ENCODE measurements around the gene RPN1. TPM values are rescaled to one million over a fixed set of nuclear protein-coding genes. Genes with fewer than 3 reads are reported as not detected.

The RPN1 gene
- total RNA-seq, 1 experiment from 2014 or later, result 185 TPM

GRCh38 chr3:128674161-128674784, 23.7 kb upstream of the RPN1 start:
- ChIA-PET CTCF (interaction anchor here (0.6 kb wide), 1 partner anchor 352 kb away, joined by 4 read pairs; no protein-coding TSS in a partner anchor), POLR2A (ENCODE audit: unreplicated experiment) (no interaction called here)
- no peaks in the 10 kb centered on the region for H3K9me2 ChIP-seq (ENCODE audit: insufficient read depth)
- no peak overlapping the region for H3K27ac ChIP-seq
- DNase-seq, result no peak
- H3K4me3 ChIP-seq, result no peak overlapping the region
- H3K27me3 ChIP-seq (ENCODE audit: insufficient read depth, low read depth), result no peaks in the 10 kb centered on the region
- TF ChIP-seq EZH2 (IDR thresholded peaks at IDR 0.05; ENCODE audit: low read depth), result no peak
- TF ChIP-seq, protein P1, sequence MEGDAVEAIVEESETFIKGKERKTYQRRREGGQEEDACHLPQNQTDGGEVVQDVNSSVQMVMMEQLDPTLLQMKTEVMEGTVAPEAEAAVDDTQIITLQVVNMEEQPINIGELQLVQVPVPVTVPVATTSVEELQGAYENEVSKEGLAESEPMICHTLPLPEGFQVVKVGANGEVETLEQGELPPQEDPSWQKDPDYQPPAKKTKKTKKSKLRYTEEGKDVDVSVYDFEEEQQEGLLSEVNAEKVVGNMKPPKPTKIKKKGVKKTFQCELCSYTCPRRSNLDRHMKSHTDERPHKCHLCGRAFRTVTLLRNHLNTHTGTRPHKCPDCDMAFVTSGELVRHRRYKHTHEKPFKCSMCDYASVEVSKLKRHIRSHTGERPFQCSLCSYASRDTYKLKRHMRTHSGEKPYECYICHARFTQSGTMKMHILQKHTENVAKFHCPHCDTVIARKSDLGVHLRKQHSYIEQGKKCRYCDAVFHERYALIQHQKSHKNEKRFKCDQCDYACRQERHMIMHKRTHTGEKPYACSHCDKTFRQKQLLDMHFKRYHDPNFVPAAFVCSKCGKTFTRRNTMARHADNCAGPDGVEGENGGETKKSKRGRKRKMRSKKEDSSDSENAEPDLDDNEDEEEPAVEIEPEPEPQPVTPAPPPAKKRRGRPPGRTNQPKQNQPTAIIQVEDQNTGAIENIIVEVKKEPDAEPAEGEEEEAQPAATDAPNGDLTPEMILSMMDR (conservative IDR thresholded peaks at IDR 0.05), result no peak
- intact Hi-C loops (cut with micrococcal nuclease; ENCODE audit: unreplicated experiment), result no loop called here
- no peaks in the 10 kb centered on the region for H3K36me3 ChIP-seq (ENCODE audit: low read depth)
- no peak overlapping the region for H2AFZ ChIP-seq
- no peaks in the 10 kb centered on the region for H3K9me3 ChIP-seq (ENCODE audit: insufficient read depth, low read depth)
- H3K4me2 ChIP-seq, result no peak overlapping the region
- no peaks in the 10 kb centered on the region for H3K79me2 ChIP-seq (ENCODE audit: low read depth)
- BruUV-seq (replicated peaks), result no TSS peak
- no peaks in the 10 kb centered on the region for H4K20me1 ChIP-seq (ENCODE audit: insufficient read depth)
- peaks cover 9% of the 10 kb centered on the region for H3F3A ChIP-seq (ENCODE audit: insufficient read depth, low read depth)
- H3K4me1 ChIP-seq (replicated peaks; ENCODE audit: insufficient read depth), result no peaks in the 10 kb centered on the region

- H2AFZ ChIP-seq, result no peak overlapping the region
- peaks cover 7% of the 10 kb centered on the region; the same call in 1 of the 2 replicates for H3F3A ChIP-seq (ENCODE audit: insufficient read depth, low read depth)
- no peaks in the 10 kb centered on the region for H3K79me2 ChIP-seq (ENCODE audit: low read depth)
- no peaks in the 10 kb centered on the region for H3K27me3 ChIP-seq (ENCODE audit: insufficient read depth, low read depth)
- intact Hi-C loops (cut with micrococcal nuclease; ENCODE audit: unreplicated experiment), result no loop called here
- CTCF ChIA-PET, result no interaction called here
- H3K27ac ChIP-seq, result no peak overlapping the region
- POLR2A ChIA-PET (ENCODE audit: unreplicated experiment), result no interaction called here
- BruUV-seq (replicated peaks), result no TSS peak
- no peaks in the 10 kb centered on the region for H4K20me1 ChIP-seq (ENCODE audit: insufficient read depth)
- DNase-seq, result no peak
- H3K9me2 ChIP-seq (ENCODE audit: insufficient read depth), result no peaks in the 10 kb centered on the region
- H3K36me3 ChIP-seq (ENCODE audit: low read depth), result no peaks in the 10 kb centered on the region
- H3K4me1 ChIP-seq (replicated peaks; ENCODE audit: insufficient read depth), result no peaks in the 10 kb centered on the region
- no peak overlapping the region for H3K4me3 ChIP-seq
- TF ChIP-seq EZH2 (IDR thresholded peaks at IDR 0.05; ENCODE audit: low read depth), result no peak
- TF ChIP-seq, protein P1 (conservative IDR thresholded peaks at IDR 0.05), result no peak
- no peak overlapping the region for H3K4me2 ChIP-seq
- no peaks in the 10 kb centered on the region for H3K9me3 ChIP-seq (ENCODE audit: insufficient read depth, low read depth)
These were observed 17.0 kb upstream of the RPN1 start for GRCh38 chr3:128667641-128668040.

GRCh38 chr3:128665362-128666021, 14.9 kb upstream of the RPN1 start:
- CTCF ChIA-PET, result interaction anchor here (0.7 to 1.3 kb wide), 2 partner anchors 129 to 304 kb away, joined by 4 to 15 read pairs; no protein-coding TSS in a partner anchor
- H2AFZ ChIP-seq, result no peak overlapping the region; the same call in 1 of the 2 replicates
- POLR2A ChIA-PET (ENCODE audit: unreplicated experiment), result no interaction called here
- H3F3A ChIP-seq (ENCODE audit: insufficient read depth, low read depth), result peaks cover 7% of the 10 kb centered on the region; the same call in 1 of the 2 replicates
- no peaks in the 10 kb centered on the region for H4K20me1 ChIP-seq (ENCODE audit: insufficient read depth)
- no peak for DNase-seq
- H3K9me2 ChIP-seq (ENCODE audit: insufficient read depth), result no peaks in the 10 kb centered on the region
- H3K9me3 ChIP-seq (ENCODE audit: insufficient read depth, low read depth), result no peaks in the 10 kb centered on the region
- H3K27ac ChIP-seq, result no peak overlapping the region
- H3K4me2 ChIP-seq, result peak overlapping the region; percentile 46
- no peaks in the 10 kb centered on the region for H3K36me3 ChIP-seq (ENCODE audit: low read depth)
- TF ChIP-seq, protein P1 (conservative IDR thresholded peaks at IDR 0.05), result no peak; the same call in 1 of the 2 replicates
- TF ChIP-seq EZH2 (IDR thresholded peaks at IDR 0.05; ENCODE audit: low read depth), result no peak
- no peaks in the 10 kb centered on the region for H3K79me2 ChIP-seq (ENCODE audit: low read depth)
- BruUV-seq (replicated peaks), result no TSS peak
- H3K4me3 ChIP-seq, result peak overlapping the region; percentile 21; the same call in 1 of the 2 replicates
- intact Hi-C loops (cut with micrococcal nuclease; ENCODE audit: unreplicated experiment), result no loop called here
- no peaks in the 10 kb centered on the region for H3K27me3 ChIP-seq (ENCODE audit: insufficient read depth, low read depth)
- H3K4me1 ChIP-seq (replicated peaks; ENCODE audit: insufficient read depth), result no peaks in the 10 kb centered on the region
